GM19395 (cell line): ENCODE results near the gene AZIN2.
"Not testable (repeated sequence)": the region's sequence is repeated elsewhere in the genome, so short reads cannot be mapped to it uniquely, and the experiment has no call there.

Experiments used
- ATAC-seq: cut with Tn5 transposase; IDR thresholded peaks from one replicate; pipeline ENCODE4 v1.9.1; 2021; ENCODE audit warnings: mild to moderate bottlenecking, moderate library complexity; ENCODE audit not compliant: unreplicated experiment

The AZIN2 gene

DNA sequence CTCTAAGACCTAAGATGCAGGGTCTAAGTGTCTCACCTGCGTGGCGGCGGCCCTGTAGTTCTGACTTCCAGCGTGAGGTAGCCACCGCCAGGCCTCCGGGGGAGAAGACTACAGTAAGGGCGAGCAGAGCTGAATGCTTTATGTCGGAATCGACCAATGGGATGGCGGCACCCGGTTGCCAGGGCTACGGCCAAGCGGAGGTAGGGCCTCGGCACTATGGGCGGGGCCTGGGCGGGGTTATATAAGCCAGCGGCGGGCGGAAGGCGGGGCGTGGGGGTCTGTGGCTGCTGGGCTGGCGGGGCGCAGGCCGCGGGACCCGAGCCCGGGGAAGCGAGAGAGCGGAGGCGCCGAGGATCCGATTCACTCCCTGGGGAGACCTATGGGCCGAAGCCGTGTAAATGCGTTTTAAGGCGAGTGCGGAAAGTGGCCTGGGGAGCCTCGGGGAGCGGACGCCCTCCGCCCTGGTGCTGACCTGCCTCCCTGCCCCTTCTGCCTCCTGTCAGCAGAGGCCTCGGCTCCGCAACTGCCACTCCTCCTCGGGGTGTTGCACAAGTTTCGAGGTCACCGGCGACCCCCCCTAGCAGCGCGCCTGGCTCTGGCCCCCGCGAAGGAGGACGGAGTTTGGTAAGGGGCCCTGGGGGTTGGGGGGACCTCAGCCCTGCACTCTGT, at the start of gene AZIN2:
TSS of gene AZIN2 (plus strand) at position 269 of the 669 bp plus-strand sequence. CDS start 1,097 bp downstream, outside the sequence.
- ATAC-seq, result peak; percentile 89

DNA sequence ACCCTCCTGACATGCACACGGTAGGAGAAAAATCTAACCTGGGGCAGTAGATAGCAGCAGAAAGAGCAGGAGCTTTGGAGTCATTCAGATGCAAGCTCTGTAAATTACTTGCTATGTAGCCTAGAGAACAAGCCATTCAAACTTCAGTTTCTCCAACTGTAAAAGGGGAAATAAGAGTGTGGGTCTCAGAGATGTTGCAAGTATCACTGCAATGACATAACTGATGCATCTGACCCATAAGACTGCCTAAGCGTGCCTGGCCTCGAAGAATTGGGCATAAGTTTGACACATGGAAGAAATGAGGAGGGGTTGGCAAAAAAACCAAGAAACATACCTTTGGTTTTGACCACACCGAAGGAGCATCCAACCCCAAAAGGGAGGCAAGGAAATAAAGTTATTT, 49.4 kb upstream of the AZIN2 start:
- no peak for ATAC-seq

DNA sequence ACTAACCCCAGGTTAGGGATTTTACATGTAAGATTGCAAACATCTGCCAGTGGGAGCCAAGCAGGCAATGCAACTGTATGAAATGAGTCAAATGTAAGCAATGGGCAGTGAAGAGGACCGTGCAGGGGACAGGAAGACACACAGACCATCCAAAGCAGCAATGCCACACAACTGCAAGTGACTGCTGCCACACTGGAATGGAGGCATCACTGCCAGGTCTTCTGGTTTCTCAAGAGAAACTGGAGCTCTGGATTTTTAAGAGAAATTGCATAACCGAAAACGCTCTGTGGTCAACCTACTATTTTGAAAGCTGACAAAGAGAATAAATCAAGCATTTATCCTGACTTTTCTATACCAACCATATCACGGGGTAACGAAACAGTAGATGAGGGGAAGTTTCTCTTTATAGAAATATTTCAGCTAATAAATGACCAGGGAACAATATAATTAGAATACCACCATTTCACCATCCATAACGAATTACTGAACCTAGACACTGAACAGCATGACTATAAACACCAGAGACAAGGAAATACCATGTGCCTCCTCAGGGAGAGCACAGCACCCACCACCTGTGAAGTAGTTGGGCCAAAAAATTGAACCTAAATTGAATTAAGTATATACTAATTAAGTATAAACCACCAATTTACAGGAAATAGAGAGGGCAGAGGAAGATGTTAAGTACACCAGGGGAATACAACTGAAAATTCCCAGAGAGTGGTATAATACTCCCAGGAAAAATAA, 48.7 kb upstream of the AZIN2 start:
- no peak for ATAC-seq

DNA sequence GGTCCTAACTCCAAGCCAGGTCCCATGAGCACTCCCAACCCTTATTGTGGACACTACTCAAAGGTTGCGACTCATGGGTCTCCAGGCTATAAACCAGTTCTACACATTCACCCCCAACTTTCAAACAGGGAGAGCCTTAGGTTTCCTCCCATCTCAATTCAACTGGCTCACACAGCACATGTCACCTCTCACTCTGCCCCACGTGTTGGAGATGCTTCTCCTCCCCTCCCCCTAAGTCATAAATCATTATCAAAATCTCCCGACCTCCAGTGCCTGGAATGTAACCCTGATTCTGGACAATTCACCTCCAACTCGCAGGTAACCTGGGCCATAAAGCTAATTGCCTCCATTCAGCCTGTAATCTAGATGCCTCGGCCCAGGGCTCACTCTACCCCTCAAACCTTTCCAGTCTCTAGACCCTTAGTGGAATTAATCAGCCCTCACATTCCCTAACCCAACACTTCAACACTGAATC, 44.9 kb upstream of the AZIN2 start:
- no peak for ATAC-seq

DNA sequence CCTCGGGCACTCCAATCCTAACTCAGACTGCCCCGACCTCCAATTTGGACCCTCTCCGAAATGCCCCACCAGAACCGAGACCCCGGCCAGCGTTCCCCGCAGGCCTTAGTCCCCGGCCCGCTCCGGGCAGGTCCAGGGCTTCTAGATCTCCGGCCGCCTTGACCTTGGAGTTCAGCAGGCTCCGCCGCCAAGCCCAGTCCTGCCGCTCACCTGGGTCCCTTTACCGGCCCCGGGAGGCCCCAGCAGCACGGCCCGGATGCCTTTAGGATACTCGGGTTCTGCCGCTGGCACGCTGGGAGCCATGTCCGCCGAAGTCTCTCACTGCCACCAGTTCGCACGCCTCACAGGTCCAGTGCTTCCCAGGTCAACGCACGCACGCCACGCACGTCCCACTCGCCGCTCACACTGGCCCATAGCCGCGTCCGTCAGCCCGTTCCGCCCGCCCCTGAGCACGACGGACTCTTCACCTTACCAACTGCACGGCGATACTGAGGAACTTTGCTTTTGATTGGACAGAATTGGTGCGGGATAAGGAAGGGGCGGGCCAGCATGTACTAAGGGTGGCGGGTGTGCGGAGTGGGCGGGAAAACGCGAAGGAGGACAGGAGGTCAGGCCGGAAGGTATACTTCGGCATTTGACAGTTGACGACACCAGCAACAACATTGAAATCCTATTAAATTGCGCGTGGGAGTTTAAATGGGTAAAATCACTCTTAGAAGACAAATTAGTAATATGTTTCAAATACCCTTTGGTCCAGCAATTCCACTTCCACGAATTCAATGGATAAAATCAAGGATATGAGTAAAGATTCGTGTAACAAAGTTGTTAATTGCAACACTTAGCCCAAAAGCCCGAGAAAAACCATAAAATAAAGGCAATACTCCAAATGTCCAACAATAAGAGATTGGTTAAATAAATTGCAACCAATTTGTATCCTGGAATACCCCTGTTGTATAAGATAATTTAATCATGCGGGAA, 44.1 kb upstream of the AZIN2 start, which contains the start of gene AK2:
TSS of gene AK2 (minus strand) at position 358 of the 978 bp plus-strand sequence. CDS start at position 303, 55 bp downstream.
- peak; percentile 99 for ATAC-seq

DNA sequence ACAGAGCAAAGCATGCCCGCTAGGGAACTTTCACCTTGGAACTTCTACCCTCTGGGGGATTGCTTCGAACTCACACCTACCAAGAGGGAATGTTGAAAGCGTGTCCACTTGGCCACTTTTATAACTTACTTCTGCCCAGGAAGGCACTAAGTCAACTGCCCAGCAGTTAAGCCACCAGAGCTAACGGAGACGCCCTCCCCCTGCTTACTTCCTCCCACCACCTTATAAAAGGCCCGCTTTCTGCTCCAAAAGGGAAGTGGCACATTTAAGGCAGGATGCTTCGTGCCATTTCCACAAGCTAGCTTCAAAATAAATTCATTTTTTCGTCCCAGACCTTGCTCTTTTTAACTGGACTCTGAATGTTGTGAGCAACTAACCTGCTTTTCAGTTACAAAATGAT, 41.1 kb upstream of the AZIN2 start:
- ATAC-seq, result no peak

DNA sequence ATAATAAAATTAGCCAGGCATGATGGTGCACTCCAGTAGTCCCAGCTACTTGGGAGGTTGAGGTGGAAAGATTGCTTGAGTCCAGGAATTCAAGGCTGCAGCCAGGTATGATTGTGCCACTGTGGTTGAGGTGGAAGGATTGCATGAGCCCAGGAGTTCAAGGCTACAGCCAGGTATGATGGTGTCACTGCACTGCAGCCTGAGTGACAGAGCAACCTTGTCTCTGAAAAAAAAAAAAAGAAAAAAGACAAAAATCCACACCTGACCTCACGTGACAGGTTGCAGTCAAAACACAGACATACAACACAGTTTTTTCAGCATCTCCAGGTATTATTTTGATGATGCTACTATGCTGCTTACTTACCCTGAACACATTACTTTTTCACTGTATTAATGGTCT, 39.9 kb upstream of the AZIN2 start:
- ATAC-seq, result no peak

DNA sequence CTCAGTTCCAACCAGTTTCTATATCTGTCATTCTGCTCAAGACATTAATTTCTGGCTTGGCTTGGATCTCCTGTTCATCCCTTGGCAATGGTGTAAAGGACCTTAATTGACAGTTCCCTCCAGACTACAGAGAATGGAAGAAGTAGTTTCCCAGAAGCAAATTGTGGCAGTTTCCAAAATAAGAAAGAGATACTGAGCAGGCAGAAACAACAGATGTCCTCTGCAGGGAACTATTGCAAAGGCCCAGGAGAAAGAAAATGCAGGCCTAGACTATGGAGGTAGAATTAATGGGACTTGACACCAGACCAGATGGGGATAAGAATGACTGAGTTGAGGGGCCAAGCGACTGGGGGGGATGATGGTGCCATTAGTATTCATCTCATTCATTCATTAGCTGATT, 38.1 kb upstream of the AZIN2 start:
- no peak for ATAC-seq

DNA sequence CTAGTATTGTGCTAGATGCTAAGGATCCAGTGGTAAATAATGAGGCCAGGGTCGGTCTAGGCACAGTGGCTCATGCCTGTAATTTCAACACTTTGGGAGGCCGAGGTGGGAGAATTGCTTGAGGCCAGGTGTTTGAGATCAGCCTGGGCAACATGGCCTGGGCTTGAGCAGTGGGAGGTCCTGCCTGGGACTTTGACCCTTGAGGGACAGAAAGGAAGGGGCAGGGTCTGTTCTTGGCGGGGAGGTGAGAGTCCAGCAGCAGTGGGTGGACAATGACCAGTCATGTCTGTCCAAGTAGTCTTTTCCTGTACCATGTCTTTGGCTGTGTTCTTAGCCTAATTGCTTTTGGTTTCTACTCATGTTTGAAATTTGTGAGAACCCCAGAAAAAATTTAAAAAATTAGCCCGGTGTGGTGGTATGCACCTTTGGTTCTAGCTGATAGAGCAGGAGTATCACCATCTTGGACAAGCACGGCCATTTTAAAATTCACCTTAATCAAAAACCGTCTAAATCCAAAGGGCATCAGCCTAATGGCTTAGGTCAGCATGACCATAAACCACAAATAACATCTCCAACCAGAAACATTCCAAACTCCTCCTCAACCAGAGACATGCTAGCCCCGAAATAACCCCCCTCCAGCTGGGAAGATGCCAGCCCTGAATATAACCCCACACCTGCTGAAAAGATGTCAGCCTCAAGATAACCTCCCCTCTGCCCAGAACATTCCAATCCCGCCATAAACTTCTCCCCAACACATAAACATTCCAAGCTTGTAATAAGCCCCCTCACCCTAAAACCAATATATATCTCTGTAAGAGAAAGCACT, 37.5 kb upstream of the AZIN2 start:
- ATAC-seq, result no peak

DNA sequence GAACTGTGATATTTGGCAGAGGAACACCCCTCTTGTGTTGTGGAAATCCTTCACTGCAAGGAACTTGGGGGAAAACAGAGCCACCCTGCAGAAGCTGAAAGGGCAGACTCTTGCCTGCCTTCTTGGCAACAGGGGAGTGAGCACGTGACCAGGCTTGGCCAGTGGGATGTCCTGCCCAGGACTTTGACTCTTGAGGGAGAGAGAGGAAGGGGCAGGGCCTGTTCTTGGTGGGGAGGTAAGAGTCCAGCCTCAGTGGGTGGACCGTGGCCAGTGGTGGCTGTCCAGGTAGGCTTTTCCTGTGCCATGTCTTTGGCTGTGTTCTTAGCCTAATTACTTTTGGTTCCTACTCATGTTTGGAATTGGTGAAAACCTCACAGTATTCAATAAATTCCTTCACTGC, 35.7 kb upstream of the AZIN2 start:
- no peak for ATAC-seq

DNA sequence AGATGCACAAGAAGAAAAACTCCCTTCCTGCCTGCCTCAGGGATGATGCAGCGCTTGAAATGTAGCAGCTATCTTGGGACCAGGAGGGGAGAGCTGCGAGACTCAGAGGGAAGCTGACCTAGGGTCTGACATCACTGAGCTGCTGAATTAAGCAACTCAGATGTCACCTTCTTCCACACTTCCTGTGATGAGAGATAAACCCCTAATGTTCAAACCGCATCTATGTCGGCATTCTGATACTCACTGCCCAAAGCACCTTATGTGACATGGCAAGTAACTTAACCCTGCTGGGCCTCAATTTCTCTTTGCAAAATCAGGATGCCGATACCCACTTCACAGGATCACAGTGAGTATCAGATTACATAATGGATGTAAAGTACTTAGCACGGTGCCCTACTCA, 35.1 kb upstream of the AZIN2 start:
- ATAC-seq, result no peak

DNA sequence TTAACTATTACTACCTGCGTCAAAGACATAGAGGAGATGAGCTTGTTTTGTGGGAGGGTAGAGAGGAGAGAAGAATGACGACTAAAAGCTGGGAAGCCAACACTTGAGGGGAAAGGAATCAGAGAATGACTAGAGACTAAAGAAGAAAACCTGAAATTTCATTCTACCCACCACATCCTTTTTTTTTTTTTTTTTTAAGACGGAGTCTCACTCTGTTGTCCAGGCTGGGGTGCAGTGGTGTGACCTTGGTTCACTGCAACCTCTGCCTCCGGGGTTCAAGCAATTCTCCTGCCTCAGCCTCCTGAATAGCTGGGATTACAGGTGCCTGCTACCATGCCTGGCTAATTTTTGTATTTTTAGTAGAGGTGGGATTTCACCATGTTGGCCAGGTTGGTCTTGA, 34.7 kb upstream of the AZIN2 start:
- not testable (repeated sequence) for ATAC-seq

DNA sequence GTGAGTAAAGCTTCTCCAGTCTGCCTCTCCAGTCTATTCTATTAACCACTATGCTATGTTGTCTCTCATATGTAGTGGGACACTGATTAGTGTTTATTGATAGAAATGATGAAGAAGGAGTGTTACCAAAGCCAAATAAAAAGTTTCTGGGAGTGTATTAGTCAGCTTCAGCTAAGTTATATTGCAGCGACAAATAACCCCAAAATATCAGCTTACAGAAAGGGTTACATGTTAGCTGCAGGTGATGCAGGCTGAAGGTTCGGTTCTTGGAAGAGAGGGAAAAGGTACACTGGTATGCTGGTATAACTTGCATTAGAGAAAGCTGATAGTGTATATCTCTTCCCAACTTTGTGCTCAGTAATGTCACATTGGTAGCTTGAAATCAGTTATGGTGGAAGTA, 33.7 kb upstream of the AZIN2 start:
- ATAC-seq, result no peak

DNA sequence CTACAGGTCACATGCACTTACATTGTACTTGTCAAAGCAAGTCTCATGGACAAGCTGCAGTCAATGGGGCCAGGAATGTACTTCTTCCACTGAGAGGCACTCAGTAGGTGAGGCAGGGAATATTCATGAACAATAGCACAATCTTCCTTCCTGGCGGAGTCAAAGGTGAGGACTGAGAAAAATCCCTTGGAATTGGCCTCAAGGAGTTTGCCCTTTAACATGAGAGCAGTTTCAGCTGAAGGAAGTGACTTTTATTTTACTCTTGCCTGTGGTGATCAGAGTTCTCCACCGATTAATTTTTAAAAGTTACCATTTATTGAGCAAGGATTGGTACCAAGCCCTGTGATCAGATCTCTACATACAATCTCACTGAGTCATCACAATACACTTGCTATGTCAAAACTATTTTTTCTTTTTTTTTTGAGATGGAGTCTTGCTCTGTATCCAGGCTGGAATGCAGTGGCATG, 33.1 kb upstream of the AZIN2 start:
- no peak for ATAC-seq

DNA sequence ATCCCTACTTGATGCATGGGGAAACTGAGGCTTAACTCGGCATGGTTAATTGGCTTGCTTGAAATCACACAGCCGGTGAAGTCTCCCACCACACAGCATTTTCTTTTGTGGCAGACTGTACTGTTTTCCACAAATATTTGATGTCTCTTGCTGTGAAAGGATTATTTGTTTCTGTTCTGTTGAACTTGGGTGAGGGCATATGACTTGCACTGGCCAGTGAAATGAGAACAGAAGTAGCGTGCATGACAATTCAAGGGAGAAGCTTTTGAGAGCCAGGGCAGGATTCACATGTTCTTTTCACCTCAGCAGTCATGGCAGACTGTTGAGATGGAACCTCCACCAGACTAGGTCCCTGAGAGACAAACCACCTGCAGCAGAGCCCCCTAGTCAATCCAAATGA, 32.5 kb upstream of the AZIN2 start:
- ATAC-seq, result no peak

DNA sequence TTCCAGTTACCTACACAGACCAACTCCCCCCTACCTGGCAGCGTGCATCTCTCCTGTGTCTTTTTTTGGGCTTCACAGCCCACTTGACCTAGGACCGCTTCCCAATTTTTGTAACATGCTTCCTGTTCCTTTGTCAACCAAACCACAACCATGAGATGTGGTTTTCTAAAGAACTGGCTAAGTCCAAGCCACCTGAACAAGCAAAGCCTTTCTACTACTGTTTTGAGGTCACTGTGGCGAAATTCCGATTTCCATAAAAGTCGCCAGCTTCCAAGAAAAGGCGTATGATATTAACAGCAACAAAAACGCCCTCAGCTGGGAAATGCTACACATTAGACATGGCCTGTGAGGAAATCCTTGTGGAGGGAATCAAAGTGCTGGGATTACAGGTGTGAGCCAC, 31.6 kb upstream of the AZIN2 start:
- no peak for ATAC-seq

DNA sequence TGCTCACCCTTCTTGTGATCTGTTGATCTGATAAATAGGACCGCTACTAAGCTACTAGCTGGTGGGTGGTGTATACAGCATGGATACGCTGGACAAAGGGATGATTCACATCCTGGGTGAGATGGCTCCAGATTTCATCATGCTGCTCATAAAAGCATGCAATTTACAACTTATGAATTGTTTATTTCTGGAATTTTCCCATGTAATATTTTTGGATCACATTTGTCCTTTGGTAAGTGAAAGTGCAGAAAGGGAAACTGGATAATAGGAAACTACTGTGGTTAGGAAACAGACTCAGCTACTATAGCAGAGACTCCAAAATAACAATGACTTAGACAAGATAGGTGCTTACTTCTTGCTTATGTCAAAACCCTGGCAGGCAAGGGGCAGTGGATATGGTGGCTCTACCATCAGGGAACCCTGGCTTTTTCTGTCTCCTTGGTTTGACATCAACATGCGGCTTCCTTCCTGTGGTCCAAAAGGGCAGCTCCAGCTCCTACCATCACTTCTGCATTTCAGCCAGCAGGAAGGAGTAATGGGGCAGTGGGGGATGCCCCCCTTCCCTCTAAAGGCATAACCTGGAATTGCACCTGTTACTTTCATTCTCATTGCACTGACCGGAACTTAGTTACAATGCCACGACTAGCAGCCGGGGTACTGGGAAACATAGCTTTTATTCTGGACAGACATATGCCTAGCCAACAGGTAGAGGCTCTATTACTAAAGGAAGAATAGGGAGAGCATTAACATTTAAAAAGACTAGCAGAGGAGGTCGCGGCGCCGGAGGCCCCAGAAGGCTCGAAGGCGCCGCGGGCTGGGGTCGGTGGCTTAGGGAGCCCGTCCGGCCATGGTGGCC, 30.5 kb upstream of the AZIN2 start:
- ATAC-seq, result no peak

DNA sequence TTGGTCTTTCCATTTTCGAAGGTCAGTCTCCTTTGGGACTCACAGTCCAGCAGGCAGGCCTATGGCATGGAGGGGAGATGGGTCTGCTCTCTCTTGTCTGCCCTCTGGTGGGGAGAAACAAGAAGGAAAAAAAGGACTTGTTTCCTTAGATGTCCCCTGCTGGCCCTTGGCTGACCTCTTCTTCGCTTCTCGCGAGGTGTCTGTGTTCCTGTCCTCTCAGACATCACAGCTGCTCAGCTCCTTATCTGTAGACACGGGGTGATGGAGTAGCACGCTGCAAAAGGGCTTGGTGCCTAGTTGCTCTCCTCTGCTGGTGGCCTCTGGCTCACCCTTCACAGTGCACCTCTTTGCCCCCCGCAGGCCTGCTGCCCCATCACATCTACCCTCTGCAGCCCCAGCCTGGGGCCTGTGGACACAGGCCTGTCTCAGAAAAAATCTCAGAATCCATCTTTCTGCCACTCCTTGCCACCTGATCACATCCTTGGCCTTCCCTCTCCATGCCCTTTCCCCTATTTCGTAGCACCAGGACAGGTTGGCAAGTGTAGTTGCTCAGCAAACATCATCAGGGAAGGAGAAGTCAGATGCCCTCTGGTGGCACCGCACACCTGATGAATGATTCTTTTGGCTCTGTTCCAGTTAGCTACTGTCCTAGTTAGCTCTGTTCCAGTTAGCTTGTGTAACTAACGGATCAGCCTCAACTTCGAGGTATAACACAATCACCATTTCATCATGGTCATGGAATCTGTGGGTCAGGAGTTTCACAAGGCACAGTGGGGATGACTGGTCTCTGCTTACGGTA, 25.5 kb upstream of the AZIN2 start:
- ATAC-seq, result no peak
